ENCODE results near the gene SRSF6. TPM values are rescaled to one million over a fixed set of nuclear protein-coding genes. Genes with fewer than 3 reads are reported as not detected.
"Not testable (repeated sequence)": the region's sequence is repeated elsewhere in the genome, so short reads cannot be mapped to it uniquely, and the experiment has no call there.

The SRSF6 gene
- total RNA-seq, 8 experiments from 2014 or later: 34.4 to 179 (median 82.9) TPM

DNA sequence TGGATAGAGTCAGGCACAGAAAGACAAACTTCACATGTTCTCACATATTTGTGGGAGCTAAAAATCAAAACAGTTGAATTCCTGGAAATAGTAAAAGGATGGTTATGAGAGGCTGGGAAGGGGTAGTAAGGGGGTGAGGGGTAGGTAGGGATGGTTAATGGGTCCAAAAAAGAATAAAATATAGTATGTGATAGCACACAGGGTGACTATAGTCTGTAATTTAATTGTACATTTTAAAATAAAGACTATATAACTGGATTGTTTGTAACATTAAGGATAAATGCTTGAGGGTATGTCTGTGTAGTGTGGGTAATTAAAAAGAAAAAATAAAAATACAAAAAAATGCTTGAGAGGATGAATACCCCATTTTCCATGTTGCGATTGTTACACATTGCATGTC is 9.9 kb downstream of the SRSF6 start:
- ATAC-seq (replicated peaks in 6 of 8): peak in 1 of 8 experiments; percentile 8
- no peak overlapping the region for H3K4me3 ChIP-seq
- WGBS, 10 experiments: 92 to 100% (median 100%) methylated on average over 1 of the region's 1 CpG; no CpG with 5 or more reads in 1 of the 10 experiments
- H3K4me1 ChIP-seq (replicated peaks in 1 of 2): no peaks in the 10 kb centered on the region
- in situ Hi-C loops (cut with MboI; ENCODE audit: low pct_unique_long_range_greater_than_20kb in 2 of 9, low sequenced_read_pairs in 9 of 9, unreplicated experiment in 9 of 9): no loop called here
- H3K27ac ChIP-seq: no peak overlapping the region

DNA sequence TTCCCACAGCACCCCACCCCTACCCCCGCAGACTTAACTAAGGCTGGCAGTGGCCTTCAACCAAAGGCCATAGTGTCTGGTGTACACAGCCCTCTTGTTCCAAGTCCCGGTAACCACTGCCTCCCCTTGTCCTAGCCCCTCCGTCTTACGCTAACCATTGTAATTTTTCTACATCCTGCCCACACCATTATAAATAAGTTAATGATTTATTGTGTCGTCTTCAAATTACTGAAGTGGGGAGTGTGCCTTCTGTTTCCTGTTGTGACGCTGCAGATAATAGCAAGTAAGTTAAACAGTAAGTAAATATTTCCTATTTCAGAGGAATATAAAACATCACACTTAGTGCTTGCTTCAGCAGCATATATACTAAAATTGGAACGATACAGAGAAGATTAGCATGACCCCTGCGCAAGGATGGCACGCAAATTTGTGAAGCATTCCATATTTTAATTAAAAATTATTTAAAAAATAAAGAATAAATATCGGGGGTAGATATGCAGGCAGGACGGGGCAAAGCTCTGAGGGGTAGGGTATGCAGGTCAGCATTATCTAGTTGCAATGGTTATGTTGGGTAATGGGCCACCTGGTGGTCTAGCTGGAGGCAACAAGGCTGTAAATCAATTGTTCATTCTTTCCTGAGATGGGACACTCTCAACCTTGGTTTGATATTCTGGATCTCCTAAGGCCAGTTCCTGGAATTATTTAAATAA is 15.1 kb downstream of the SRSF6 start:
- WGBS, 10 experiments: 60 to 96% (median 90%) methylated on average over 1 to 10 of the region's 11 CpGs
- ATAC-seq (replicated peaks in 6 of 8): no peak
- in situ Hi-C loops (cut with MboI; ENCODE audit: low pct_unique_long_range_greater_than_20kb in 2 of 9, low sequenced_read_pairs in 9 of 9, unreplicated experiment in 9 of 9): no loop called here
- no peaks in the 10 kb centered on the region for H3K4me1 ChIP-seq (replicated peaks in 1 of 2)
- H3K4me3 ChIP-seq: no peak overlapping the region
- no peak overlapping the region for H3K27ac ChIP-seq

DNA sequence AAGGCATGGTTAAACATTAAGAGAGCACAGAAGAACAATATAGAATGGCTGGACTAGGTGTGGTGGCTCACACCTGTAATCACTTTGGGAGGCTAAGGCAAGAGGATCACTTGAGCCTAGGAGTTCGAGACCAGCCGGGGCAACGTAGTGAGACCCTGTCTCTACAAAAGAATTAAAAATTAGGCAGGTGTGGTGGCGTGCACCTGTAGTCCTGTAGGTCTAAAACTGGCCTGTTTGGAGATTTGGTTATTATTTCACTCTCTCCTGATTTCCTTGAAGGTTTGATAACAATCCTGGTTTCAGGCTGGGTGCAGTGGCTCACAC is 15.6 kb downstream of the SRSF6 start:
- in situ Hi-C loops (cut with MboI; ENCODE audit: low pct_unique_long_range_greater_than_20kb in 2 of 9, low sequenced_read_pairs in 9 of 9, unreplicated experiment in 9 of 9): no loop called here
- no peak overlapping the region for H3K4me3 ChIP-seq
- ATAC-seq (replicated peaks in 6 of 8): no peak
- no peak overlapping the region for H3K27ac ChIP-seq
- 80 to 100% (median 94%) methylated on average over 1 to 4 of the region's 4 CpGs; no CpG with 5 or more reads in 4 of the 10 experiments for WGBS, 10 experiments
- H3K4me1 ChIP-seq (replicated peaks in 1 of 2): no peaks in the 10 kb centered on the region

DNA sequence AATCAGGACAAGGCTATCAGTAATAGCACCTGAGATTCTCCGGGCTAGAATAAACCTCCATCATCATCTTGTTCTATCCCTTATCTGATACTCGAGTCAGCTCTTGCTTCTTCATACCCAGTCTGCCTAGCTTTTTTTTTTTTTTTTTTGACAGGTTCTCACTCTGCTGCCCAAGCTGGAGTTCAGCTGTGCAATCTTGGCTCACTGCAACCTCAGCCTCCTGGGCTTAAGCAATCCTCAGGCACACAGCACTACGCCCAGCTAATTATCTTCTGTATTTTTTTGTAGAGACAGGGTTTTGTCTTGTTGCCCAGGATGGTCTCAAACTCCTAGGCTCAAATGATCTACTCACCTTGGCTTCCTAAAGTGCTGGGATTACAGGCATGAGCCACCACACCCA is 19.5 kb downstream of the SRSF6 start:
- H3K27ac ChIP-seq: no peak overlapping the region
- ATAC-seq (replicated peaks in 6 of 8): peak in 1 of 8 experiments; percentile 54
- in situ Hi-C loops (cut with MboI; ENCODE audit: low pct_unique_long_range_greater_than_20kb in 2 of 9, low sequenced_read_pairs in 9 of 9, unreplicated experiment in 9 of 9): no loop called here
- WGBS, 10 experiments: 12 to 89% (median 82%) methylated on average over 2 to 3 of the region's 3 CpGs; no CpG with 5 or more reads in 2 of the 10 experiments
- H3K4me3 ChIP-seq: no peak overlapping the region
- H3K4me1 ChIP-seq (replicated peaks in 1 of 2): no peaks in the 10 kb centered on the region

DNA sequence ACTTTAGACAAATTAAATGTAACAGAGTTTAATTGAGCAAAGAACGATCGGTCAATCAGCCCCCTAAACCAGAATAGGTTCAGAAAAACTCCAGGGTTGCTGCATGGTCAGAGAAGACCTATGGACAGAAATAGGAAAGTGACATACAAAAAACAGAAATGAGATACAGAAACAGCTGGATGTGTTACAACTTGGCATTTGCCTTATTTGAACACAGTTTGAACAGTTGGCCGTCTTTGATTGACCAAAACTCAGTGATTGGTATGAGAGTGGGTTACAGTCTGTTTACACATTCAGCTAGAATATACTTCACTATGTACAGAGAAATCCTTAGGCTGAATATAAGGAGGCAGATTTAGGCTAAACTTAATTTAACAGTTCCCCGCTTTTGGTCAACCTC is 19.9 kb downstream of the SRSF6 start:
- 69 to 100% (median 79%) methylated on average over 1 to 4 of the region's 4 CpGs for WGBS, 10 experiments
- in situ Hi-C loops (cut with MboI; ENCODE audit: low pct_unique_long_range_greater_than_20kb in 2 of 9, low sequenced_read_pairs in 9 of 9, unreplicated experiment in 9 of 9): no loop called here
- Histone ChIP-seq H3K27ac (no peak overlapping the region), H3K4me1 (replicated peaks in 1 of 2) (no peaks in the 10 kb centered on the region), H3K4me3 (no peak overlapping the region)
- ATAC-seq (replicated peaks in 6 of 8): no peak

DNA sequence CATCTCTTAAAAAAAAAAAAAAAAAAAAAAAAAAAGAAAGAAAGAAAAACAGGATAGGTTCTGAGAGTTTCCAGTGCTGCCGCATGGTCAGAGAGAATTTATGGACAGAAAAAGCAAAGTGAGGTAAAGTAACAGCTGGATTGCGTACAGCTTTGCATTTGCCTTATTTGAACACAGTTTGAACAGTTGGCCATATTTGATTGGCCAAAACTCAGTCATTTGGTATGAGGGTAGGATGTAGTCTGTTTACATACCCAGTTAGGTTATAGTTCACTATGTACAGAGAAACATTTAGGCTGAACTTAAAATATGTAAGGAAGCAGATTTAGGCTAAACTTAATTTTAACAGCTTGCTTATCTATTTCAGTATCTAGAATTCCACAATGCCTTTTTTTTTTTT is 32.3 kb downstream of the SRSF6 start:
- WGBS, 10 experiments: 46 to 100% (median 93%) methylated on average over 1 to 2 of the region's 2 CpGs
- H3K4me1 ChIP-seq (replicated peaks in 1 of 2): no peaks in the 10 kb centered on the region
- in situ Hi-C loops (cut with MboI; ENCODE audit: low pct_unique_long_range_greater_than_20kb in 2 of 9, low sequenced_read_pairs in 9 of 9, unreplicated experiment in 9 of 9): no loop called here
- H3K27ac ChIP-seq: no peak overlapping the region
- ATAC-seq (replicated peaks in 6 of 8): no peak
- no peak overlapping the region for H3K4me3 ChIP-seq

DNA sequence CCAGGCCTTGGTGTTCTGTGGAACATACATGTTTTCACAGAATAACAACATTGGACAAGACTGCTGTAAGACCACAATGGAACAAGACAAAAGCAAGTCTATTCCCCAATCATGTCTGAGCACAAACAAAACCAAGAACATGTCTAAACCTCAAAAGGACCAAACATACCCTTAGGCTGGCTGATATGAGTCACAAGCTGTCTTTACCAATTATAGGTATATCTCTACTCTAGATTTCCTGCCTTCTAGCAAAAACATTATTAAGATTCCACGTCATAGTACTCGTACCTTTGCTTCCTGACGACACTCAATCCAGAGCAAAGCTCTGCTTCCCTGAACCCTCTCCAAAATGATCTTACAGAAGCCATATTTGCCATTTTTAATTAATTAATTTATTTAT is 34.4 kb downstream of the SRSF6 start:
- ATAC-seq (replicated peaks in 6 of 8): no peak
- Histone ChIP-seq H3K4me3 (no peak overlapping the region), H3K4me1 (replicated peaks in 1 of 2) (no peaks in the 10 kb centered on the region), H3K27ac (no peak overlapping the region)
- in situ Hi-C loops (cut with MboI; ENCODE audit: low pct_unique_long_range_greater_than_20kb in 2 of 9, low sequenced_read_pairs in 9 of 9, unreplicated experiment in 9 of 9): no loop called here
- WGBS, 10 experiments: 63 to 100% (median 92%) methylated on average over 1 to 3 of the region's 3 CpGs; no CpG with 5 or more reads in 3 of the 10 experiments

DNA sequence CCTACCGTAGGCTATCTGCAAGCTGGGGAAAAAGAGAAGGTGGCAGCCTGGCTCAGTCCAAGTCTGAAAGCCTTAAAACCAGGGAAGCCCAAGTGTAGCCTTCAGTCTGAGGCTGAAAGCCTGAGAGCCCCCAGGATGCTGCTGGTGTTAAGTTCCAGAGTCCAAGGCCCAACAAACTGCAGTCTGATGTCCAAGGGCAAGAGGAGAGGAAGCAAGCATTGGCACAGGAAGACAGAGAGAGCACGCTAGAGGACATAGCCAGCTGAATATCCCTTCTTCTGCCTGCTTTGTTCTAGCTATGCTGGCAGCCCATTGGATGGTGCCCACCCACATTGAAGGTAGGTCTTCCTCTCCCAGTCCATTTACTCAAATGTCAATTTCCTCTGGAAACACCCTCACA is 37.7 kb downstream of the SRSF6 start:
- ATAC-seq (replicated peaks in 6 of 8): no peak
- H3K4me1 ChIP-seq (replicated peaks in 1 of 2): no peaks in the 10 kb centered on the region
- H3K27ac ChIP-seq: no peak overlapping the region
- H3K4me3 ChIP-seq: no peak overlapping the region
- in situ Hi-C loops (cut with MboI; ENCODE audit: low pct_unique_long_range_greater_than_20kb in 2 of 9, low sequenced_read_pairs in 9 of 9, unreplicated experiment in 9 of 9): no loop called here
- 0 to 57% (median 8%) methylated on average over 1 to 2 of the region's 2 CpGs; no CpG with 5 or more reads in 4 of the 10 experiments for WGBS, 10 experiments

DNA sequence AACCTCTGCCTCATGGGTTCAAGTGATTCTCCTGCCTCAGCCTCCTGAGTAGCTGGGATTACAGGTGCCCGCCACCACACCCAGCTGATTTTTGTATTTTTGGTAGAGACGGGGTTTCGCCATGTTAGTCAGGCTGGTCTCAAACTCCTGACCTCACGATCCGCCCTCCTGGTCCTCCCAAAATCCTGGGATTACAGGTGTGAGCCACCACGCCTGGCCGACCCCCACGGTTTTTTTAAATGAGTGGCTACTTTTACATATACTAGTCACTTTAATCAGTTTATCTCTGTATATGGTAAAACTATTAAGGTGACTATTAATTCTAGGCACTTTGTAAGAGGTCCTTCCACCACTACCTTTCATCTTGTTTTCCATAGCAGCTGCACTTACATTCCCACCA is 44.3 kb downstream of the SRSF6 start:
- H3K4me1 ChIP-seq (replicated peaks in 1 of 2); H3K4me3 ChIP-seq; in situ Hi-C loops (cut with MboI; ENCODE audit: low pct_unique_long_range_greater_than_20kb in 2 of 9, low sequenced_read_pairs in 9 of 9, unreplicated experiment in 9 of 9); H3K27ac ChIP-seq; ATAC-seq (replicated peaks in 6 of 8): not testable (repeated sequence)
- WGBS, 10 experiments: 44 to 100% (median 78%) methylated on average over 1 to 8 of the region's 8 CpGs; no CpG with 5 or more reads in 2 of the 10 experiments

DNA sequence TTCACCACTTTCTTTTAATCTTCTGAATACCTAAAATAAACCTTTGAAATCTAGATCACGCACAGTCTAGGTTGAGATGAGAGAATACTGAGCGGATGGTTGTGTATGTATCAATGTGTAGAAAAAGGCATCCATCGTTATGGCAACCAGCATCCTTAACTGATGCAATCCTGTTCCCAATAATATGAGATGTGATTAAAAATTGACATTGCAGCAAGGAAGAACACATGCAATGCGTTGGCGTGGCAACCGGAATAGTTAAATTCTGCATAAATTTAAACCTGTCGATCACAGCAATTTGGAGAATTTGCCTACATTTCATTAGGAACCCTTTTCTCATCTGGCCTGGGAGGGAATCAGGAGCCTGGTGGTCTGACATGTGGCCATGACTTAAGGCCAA is 48.5 kb downstream of the SRSF6 start:
- WGBS, 10 experiments: 68 to 100% (median 81%) methylated on average over 1 to 7 of the region's 7 CpGs
- H3K27ac ChIP-seq: no peak overlapping the region
- ATAC-seq (replicated peaks in 6 of 8): peak in 1 of 8 experiments; percentile 24
- in situ Hi-C loops (cut with MboI; ENCODE audit: low pct_unique_long_range_greater_than_20kb in 2 of 9, low sequenced_read_pairs in 9 of 9, unreplicated experiment in 9 of 9): no loop called here
- no peak overlapping the region for H3K4me3 ChIP-seq
- no peaks in the 10 kb centered on the region for H3K4me1 ChIP-seq (replicated peaks in 1 of 2)

DNA sequence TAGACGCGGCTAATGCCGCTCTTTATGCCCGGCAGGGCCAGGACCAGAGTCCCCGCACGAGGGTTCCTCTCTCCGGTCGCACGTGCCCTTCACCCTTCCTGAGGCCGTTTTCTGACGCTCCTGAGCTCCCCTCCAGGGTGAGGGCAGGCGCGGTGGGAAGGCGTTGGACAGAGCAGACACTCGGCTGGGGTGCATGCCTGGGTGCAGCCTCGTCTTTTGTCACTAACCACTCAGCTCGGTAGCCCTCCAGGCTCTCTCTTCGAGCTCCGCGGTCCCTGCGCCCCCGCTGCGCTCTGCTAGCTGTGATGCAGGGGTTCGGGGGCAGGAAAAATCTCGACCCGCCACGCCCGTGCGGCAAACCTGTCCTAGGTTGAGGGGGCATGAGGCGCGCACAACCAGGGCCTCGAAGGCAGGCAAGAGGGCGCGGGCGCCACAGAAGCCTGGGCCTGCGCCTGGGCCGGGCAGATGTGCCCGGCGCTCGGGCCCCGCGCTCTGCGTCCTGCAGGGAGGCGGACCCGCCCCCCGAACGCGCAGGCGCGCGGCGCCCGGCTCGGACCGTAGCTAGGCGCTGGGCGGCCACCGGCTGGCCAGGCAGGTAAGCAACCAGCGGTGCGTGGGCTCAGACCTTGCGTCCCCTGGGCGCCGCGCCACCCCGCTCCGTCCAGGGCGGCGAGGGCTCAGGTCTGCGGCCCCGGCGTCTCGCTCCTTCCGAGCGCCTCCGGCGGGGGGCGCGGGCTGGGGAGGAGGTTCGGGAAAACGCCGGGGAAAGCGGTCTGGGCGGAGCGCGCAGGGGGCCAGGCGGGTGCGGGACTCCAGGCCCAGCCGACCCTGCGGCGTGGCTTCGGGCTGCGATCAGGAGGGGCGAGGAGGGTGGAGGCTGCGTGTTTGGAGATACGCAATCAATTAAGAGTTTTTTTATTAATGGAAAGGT is 49.7 kb downstream of the SRSF6 start, which contains the start of gene L3MBTL1:
TSS of gene L3MBTL1 (plus strand) at position 548 of the 931 bp plus-strand sequence. CDS start 5,807 bp downstream, outside the sequence.
- Histone ChIP-seq H3K4me3 (peak within 1 kb of the TSS; percentile 41 to 67 (median 47)), H3K27ac (no peak within 1 kb of the TSS), H3K4me1 (replicated peaks in 1 of 2) (no peaks in the 10 kb centered on the region)
- WGBS, 10 experiments: 0 to 33% (median 4%) methylated on average over 1 to 24 of the region's 95 CpGs; no CpG with 5 or more reads in 4 of the 10 experiments
- ATAC-seq (replicated peaks in 6 of 8): peak; percentile 85 to 98 (median 95)
- in situ Hi-C loops (cut with MboI; ENCODE audit: low pct_unique_long_range_greater_than_20kb in 2 of 9, low sequenced_read_pairs in 9 of 9, unreplicated experiment in 9 of 9): no loop called here

DNA sequence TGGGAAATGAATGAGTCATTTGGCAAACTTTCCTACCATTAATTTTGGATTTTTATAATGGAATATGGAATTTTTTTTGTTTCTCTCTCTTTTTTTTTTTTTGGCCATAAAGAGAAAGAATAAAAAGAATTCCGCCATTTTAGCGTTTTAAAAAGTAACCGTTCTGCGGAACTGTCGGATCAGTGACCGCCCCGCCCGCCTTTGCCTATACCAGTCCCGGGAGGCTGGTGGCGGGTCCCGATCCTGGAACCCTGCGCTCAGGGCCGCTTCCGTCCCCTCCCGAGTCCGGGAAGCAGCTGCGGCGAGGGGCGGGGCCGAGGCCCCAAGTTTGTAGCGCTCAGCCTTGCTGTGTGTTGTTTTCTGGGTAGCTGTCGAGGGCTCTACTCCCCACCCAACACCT is 50.4 kb downstream of the SRSF6 start:
- WGBS, 10 experiments: 0 to 19% (median 8%) methylated on average over 1 to 19 of the region's 22 CpGs; no CpG with 5 or more reads in 1 of the 10 experiments

DNA sequence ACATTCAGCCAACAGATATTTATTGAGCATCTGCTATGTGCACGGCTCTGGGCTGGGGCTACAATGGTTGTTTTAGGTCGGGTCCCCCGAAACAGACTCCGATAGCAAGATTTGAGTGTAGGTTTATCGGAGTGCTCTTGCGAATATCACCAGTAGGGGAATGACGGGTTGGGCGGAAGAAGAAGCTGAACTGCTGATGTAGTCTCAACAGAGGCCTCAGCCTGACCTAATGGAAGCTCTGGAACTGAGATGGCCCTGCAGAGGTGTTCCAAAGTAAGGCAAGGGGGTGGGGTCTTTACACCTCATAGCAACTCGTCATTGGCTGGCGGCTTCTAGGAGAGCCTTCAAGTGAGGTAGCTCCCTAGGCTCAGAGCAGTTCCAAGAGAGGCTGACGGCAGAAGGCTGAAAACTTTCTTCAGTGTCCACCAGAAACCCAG is 50.9 kb downstream of the SRSF6 start:
- no peaks in the 10 kb centered on the region for H3K4me1 ChIP-seq (replicated peaks in 1 of 2)
- no peak overlapping the region for H3K4me3 ChIP-seq
- 50 to 96% (median 70%) methylated on average over 3 to 8 of the region's 11 CpGs; no CpG with 5 or more reads in 3 of the 10 experiments for WGBS, 10 experiments
- no peak overlapping the region for H3K27ac ChIP-seq
- in situ Hi-C loops (cut with MboI; ENCODE audit: low pct_unique_long_range_greater_than_20kb in 2 of 9, low sequenced_read_pairs in 9 of 9, unreplicated experiment in 9 of 9): no loop called here
- ATAC-seq (replicated peaks in 6 of 8): no peak

More for the DNA sequence above, 50.4 kb downstream of the SRSF6 start:
- Histone ChIP-seq H3K4me3 (peak overlapping the region; percentile 41 to 67 (median 47)), H3K4me1 (replicated peaks in 1 of 2) (no peaks in the 10 kb centered on the region), H3K27ac (no peak overlapping the region)
- ATAC-seq (replicated peaks in 6 of 8): peak in 2 of 8 experiments; percentile 49 to 61
- in situ Hi-C loops (cut with MboI; ENCODE audit: low pct_unique_long_range_greater_than_20kb in 2 of 9, low sequenced_read_pairs in 9 of 9, unreplicated experiment in 9 of 9): no loop called here
